Stimulated activated CD8-positive, alpha-beta memory T cell treated with anti-CD3 and anti-CD28 coated beads, Interleukin-12 subunit alpha, Interleukin-12 subunit beta, amount 100 ng/mL, for 4 hours (primary cell): ENCODE results near the gene ALDH16A1.
A peak's percentile ranks its signal among the peaks of the same experiment; 100 is the strongest.

Experiments used
- DNase-seq: peaks from one replicate; pipeline ENCODE4 v3.0.0-alpha.2; 2020; ENCODE audit warnings: low read depth

ALDH16A1 gene

GRCh38 chr19:49489601-49490167, 36.7 kb downstream of the ALDH16A1 start:
- no peak for DNase-seq

GRCh38 chr19:49490287-49491029, 37.4 kb downstream of the ALDH16A1 start:
- DNase-seq, result no peak

GRCh38 chr19:49491030-49491803, 38.2 kb downstream of the ALDH16A1 start:
- no peak for DNase-seq

- DNase-seq, result no peak
Observed at GRCh38 chr19:49491804-49492572, 39.0 kb downstream of the ALDH16A1 start.

- DNase-seq, result no peak
Observed at GRCh38 chr19:49492573-49493405, 39.8 kb downstream of the ALDH16A1 start.

GRCh38 chr19:49496574-49497008, 43.6 kb downstream of the ALDH16A1 start:
- DNase-seq, result no peak

GRCh38 chr19:49497047-49497788, 44.2 kb downstream of the ALDH16A1 start:
- DNase-seq, result peak; percentile 36

GRCh38 chr19:49497789-49498103, 44.7 kb downstream of the ALDH16A1 start:
- no peak for DNase-seq

- no peak for DNase-seq
Observed at GRCh38 chr19:49498475-49498874, 45.5 kb downstream of the ALDH16A1 start.

GRCh38 chr19:49499030-49499670, 46.1 kb downstream of the ALDH16A1 start:
- no peak for DNase-seq

GRCh38 chr19:49502866-49503581, 50.0 kb downstream of the ALDH16A1 start:
- DNase-seq, result no peak

- no peak for DNase-seq
Observed at GRCh38 chr19:49503582-49503962, 50.5 kb downstream of the ALDH16A1 start.

- DNase-seq, result peak; percentile 51
Observed at GRCh38 chr19:49506575-49507105, 53.6 kb downstream of the ALDH16A1 start.

GRCh38 chr19:49507803-49508494, 54.9 kb downstream of the ALDH16A1 start:
- DNase-seq, result no peak

GRCh38 chr19:49512970-49513745, 60.1 kb downstream of the ALDH16A1 start:
- no peak for DNase-seq

- no peak for DNase-seq
Observed at GRCh38 chr19:49513746-49514118, 60.7 kb downstream of the ALDH16A1 start.

GRCh38 chr19:49514151-49514550, 61.1 kb downstream of the ALDH16A1 start:
- no peak for DNase-seq

GRCh38 chr19:49515767-49516166, 62.7 kb downstream of the ALDH16A1 start:
- DNase-seq, result no peak
